Fibroblast of mammary gland (primary cell): Measurements from ENCODE around the gene PDE2A.

ENCODE experiments used
- DNase-seq: peaks from one replicate; pipeline ENCODE4 v3.0.0-alpha.2; 2010; ENCODE audit warnings: low read depth
- H3K4me3 ChIP-seq: 2 replicates; pipeline ENCODE4 v1.5.1; 2011; ENCODE audit warnings: low read depth, mild to moderate bottlenecking, low read length, moderate library complexity; ENCODE audit not compliant: control insufficient read depth
- CTCF ChIP-seq: conservative IDR thresholded peaks from 2 replicates; pipeline ENCODE4 v1.5.1; 2011; ENCODE audit warnings: low read depth, low read length, inconsistent platforms; ENCODE audit not compliant: control insufficient read depth, insufficient read depth

PDE2A gene

DNA sequence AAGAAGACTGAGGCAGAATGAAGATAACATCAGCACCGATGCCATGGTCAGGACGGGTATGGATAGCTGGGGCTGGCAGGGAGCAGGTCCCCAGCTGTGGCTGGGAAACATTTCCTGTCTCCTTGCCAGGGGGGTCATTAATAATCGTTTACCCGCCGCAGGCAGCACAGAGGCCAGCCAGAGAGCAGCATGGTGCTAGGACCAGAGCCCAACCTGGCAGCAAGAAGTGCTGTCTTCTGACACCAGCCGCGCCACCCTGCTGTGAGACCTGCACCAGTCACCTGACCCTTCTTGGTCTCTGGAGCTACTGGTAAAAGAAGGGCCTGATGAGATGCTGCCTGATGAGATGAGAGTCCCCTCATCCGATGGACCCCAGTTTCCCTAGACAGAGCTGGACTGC is 36.3 kb downstream of the PDE2A start:
- no peak for TF ChIP-seq CTCF
- H3K4me3 ChIP-seq, result no peak overlapping the region
- DNase-seq, result no peak

- no peak overlapping the region for H3K4me3 ChIP-seq
- no peak for DNase-seq
- TF ChIP-seq CTCF, result no peak
Measured at GRCh38 chr11:72637198-72637597, 37.0 kb downstream of the PDE2A start.

DNA sequence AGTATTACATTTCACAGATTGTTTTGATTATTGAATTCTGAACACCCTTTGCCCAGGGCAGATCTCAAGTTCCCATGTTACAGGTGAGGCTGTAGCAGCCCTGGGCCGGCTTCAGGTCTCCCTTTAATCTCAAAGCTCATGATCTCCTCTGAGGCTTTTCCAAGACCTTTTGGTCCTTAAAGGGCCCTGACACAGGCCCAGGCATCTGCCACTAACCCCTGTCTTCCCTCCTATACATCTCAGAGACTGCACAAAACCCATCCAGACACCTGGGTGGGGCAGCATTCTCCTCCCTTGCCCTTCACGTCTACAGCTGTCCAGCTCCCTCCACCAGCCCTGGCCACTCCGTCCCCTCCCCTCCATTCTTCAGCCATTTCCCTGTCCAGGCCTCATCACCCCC is 37.8 kb downstream of the PDE2A start:
- H3K4me3 ChIP-seq, result no peak overlapping the region
- TF ChIP-seq CTCF, result no peak
- DNase-seq, result no peak

DNA sequence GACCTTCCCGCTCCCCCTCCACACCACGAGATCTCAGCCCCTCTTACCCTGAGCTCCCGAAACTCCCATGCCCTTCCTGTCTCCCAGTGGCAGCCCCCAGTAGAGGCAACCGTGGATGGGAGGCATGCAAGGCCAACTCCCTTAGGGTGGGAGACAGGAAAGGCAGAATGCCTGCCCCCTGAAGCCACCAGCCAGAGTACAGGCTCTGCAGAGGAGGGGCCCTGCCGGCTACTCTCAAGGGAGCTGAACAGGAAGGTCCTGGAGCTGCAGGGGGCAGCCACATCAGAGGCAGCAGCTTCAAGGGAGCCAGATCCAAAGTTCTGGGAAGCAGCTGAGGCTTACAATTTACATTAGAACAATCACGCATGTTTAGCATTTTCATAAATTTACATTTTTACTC is 38.3 kb downstream of the PDE2A start:
- DNase-seq, result no peak
- H3K4me3 ChIP-seq, result no peak overlapping the region
- TF ChIP-seq CTCF, result no peak

DNA sequence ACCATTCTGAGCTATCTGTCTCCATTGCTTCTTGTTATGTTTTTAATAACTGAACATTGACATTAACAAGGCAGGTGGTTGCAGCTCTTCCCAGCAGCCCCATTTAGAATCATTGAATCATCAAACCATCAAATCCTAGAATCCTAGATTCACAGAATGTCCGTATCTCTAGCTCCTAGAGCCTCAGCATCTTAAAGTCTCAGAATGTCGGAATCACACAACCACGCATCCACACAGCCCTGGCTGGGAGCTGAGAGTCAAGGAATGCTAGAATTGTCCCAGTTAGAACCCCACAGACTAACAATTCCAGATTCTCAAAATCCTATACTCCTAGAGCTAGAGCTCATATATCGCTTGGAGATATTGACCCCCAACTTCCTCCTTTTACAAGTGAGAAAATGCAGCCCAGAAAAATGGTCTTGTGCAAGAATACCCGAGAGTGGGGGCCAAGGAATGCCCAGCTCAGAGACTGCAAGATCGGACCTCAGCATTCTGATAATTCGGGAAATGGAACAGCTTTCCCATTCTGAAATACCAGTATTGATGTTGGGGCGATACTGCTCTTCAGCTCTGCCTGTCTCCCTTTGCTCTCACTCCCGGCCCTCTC is 38.8 kb downstream of the PDE2A start:
- no peak for DNase-seq

DNA sequence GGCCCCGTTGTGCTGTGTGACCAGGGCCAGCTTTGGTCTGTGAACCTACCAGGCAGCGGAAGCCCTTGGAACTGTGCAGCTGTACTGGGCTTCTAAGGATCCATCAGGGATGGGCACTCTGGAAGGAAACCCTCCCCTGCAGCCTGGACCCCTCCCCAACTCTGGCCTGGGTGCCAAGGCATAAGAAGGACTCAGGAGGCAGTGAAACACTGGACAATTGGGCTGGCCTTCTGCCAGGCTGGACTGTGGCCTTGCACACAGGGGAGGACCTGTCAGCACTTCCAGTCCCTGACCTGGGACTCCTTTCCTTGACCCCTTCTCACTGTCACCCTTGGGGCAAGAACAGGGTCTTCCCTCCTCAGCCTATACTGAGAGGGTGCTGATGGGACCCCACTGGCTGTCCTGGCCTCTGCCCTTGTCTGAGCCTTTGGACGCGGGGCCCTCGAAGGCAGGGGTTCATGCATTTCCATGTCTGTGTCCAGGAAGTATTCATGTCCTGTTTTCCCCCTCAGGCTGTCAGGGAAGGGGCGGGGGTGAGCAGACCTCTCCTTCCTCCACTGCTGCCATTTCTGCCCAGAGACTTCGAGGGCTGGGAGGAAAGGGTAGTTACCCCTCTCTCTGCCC is 39.6 kb downstream of the PDE2A start:
- no peak overlapping the region for H3K4me3 ChIP-seq
- TF ChIP-seq CTCF, result no peak
- no peak for DNase-seq

More for the DNA sequence above, 38.8 kb downstream of the PDE2A start:
- TF ChIP-seq CTCF, result no peak
- H3K4me3 ChIP-seq, result no peak overlapping the region
